GM12872 (cell line): ENCODE results near the gene UTRN.

Source experiments
- TF ChIP-seq, protein P1 (sequence below): IDR thresholded peaks from 3 replicates; pipeline ENCODE4 v1.5.1; 2011; ENCODE audit warnings: low read depth, mild to moderate bottlenecking, low read length, moderate library complexity; ENCODE audit not compliant: insufficient read depth

Gene UTRN

DNA sequence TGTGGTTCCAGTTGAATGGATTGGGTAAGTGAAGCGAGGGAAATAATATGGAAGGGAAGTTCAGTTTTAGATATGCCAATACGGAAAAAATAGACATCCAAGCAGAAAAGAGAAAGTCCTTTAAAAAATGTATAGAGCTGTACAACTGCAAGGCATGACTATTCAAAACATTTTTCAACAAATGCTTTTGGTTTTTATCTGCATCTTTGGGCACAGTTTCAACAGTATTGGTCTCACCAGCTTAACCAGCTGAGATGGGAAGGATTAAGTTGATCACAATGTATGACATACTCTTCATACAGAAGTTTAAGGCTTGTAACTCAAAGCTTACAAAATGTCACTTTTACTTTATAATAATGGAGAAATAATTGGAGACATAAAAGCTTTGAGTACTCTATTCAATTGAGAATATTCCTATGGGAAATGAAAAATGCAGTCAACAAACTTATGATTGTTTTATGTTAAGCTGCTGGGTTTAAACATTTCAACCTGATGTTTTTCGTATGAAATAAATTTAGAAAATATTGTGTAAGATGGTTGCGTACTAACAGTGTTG lies 16.3 kb upstream of the UTRN start:
- TF ChIP-seq, protein P1, sequence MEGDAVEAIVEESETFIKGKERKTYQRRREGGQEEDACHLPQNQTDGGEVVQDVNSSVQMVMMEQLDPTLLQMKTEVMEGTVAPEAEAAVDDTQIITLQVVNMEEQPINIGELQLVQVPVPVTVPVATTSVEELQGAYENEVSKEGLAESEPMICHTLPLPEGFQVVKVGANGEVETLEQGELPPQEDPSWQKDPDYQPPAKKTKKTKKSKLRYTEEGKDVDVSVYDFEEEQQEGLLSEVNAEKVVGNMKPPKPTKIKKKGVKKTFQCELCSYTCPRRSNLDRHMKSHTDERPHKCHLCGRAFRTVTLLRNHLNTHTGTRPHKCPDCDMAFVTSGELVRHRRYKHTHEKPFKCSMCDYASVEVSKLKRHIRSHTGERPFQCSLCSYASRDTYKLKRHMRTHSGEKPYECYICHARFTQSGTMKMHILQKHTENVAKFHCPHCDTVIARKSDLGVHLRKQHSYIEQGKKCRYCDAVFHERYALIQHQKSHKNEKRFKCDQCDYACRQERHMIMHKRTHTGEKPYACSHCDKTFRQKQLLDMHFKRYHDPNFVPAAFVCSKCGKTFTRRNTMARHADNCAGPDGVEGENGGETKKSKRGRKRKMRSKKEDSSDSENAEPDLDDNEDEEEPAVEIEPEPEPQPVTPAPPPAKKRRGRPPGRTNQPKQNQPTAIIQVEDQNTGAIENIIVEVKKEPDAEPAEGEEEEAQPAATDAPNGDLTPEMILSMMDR: no peak

DNA sequence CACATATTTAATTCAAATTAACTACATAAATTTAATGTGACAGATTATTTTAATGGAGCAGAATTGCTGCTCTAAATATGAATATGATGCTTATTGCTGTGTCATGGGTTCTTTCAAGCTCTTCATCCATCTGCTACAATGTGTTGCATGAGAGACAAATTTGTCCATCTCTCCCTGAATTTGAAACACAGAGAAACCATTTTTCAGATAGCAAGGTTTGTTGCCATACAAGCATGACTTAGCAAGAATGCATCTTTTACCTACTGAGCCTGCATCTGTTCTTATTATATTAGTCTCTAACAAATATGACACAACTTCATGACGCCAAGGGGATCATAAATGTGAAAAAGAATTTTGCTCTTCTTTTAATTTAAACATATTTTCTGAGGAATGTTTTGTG lies 8.0 kb upstream of the UTRN start:
- TF ChIP-seq, protein P1: no peak

DNA sequence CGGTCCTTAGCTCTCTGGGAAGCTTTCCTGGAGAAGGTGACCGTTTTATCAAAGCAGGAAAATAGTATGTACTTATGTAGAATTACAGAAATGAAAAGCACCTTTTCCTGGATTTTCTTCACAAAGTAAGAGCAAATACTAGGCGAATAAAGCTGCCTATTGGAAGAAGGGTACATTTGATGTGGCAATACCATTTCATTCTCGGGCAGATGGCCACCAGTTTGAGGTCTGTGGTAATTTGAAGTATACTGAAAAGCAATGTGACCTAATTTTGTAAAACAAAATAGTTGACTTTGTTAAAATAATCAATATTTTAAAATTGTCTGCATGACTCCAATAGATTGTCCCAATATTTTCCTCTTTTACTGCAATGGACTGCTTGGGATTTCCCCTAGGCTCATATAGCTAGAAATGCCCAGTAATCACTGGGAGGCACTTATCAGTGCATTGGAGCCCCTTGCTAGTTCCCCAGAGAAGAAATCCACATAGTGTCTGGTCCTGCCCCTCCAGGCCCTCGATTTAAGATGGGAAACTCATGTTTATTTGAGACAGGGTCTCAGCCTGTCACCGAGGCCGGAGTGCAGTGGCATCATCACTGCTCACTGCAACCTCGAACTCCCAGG lies 7.4 kb upstream of the UTRN start:
- TF ChIP-seq, protein P1: no peak

DNA sequence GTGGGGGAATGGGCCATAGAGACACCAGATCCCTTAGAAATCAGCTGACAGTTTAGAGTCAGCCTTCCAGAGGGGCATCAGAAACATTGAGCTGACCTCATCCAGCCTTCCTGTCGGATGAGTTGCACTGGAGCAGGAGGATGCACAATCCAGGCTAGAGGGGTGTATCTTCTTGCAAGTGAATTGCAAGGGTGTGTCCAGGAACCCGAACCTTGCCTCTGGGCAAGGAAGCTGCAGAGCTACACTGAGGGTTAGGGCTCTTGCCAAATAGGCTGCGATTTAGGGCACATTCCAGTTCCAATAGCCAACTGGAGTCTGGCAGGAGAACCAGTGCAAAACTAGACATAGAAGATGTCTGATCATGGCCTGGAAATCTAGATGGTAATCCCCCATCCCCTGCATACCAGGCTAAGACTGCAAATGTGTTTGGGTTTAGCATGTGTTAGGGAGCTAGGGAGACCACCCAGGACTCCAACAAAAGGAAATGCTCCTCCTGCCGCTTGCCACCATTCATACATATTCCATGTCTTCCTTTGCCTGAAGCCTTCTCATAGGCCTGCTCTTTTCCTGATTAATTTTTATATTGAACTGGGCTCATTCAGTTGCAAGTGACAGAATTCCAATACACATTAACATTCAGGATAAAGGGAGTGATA lies 6.3 kb upstream of the UTRN start:
- TF ChIP-seq, protein P1: no peak

DNA sequence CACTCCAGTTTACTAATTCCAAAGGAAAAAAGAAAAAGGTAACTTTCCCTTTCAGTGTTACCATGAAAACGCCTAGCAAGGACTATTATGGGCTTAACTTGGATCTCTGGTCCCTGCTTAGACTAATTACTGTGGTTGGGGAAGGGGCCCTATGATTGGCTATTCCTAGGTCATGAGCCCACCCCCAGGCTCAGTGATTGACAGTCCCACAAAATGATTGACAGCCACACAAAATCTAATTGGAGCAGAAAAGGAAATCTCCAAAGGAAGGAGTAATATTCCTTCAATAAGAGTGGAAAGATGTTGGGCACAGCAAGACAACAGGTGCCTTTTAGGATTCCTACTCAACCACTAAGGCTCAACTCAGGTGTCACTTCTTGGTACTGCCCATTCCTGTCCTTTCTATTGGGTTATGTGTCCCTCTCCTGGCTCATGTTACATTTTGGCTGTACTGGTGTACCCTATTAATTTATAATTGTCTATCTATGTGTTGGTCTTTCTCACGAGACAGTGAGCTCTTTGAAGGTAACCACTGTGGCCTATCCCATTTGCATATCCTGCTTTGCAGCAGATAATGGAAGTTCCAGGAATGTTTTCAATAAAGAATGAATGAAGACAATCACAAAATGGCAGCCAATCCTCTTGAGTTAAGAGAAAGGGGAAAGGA lies 5.5 kb upstream of the UTRN start:
- TF ChIP-seq, protein P1: no peak

DNA sequence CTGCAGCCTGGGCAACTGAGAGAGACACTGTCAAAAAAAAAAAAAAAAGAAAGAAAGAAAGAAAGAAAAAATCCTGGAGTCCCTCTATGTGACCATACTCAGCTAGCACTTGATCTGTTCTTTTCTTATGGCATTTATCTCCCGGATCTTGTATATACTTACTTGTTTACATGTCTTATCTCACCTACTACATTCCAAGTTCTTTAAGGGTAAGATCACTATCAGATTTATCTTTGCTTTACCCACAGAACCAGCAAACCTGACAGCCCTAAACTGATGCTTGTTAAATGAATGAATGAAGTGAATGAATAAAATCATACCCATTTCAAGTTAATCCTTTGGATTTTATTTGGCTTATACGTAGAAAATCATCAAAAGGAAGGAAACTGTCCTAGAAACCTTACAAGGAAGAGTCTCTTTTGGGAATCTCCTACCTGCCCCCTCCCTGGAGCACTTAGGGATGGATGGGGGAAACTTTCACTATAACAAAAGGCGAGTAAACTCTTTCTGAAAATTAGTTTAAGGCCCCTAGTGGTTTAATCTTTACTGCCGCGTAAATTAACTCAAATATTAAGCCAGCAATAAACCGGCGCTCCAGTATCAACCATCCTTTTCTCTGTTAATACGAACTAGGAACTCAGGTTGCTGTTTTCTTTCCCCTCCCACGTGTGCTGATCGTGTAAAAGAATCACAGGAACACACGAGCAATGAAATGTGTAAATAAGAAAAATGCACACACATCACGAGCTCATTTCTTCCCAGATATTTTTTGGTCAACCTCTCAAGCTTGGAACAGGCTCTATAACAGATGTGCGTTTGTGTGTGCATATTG lies 1.3 kb upstream of the UTRN start:
- TF ChIP-seq, protein P1: 0 out of 3 replicates have a peak, but pooled peaks have one; percentile 6

DNA sequence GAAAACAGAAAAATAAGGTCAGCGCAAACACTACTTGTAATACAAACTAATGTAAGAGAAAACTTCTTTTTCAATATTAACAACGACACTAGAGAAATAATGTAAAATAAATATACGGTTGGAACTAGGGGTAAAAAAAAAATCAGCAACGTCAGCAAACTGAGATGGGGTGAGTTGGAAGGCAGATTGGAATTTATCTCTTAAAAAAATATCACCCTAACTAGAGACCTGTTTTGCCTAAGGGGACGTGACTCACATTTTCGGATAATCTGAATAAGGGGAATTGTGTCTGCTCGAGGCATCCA lies 705 bp upstream of the UTRN start:
- TF ChIP-seq, protein P1: no peak
